ENCODE measurements around the gene RINT1. TPM values are rescaled to one million over a fixed set of nuclear protein-coding genes. Genes with fewer than 3 reads are reported as not detected.

The RINT1 gene
- polyA plus RNA-seq, 6 donors from 2014 or later: 9.0 to 35.4 (median 14.9) TPM

DNA sequence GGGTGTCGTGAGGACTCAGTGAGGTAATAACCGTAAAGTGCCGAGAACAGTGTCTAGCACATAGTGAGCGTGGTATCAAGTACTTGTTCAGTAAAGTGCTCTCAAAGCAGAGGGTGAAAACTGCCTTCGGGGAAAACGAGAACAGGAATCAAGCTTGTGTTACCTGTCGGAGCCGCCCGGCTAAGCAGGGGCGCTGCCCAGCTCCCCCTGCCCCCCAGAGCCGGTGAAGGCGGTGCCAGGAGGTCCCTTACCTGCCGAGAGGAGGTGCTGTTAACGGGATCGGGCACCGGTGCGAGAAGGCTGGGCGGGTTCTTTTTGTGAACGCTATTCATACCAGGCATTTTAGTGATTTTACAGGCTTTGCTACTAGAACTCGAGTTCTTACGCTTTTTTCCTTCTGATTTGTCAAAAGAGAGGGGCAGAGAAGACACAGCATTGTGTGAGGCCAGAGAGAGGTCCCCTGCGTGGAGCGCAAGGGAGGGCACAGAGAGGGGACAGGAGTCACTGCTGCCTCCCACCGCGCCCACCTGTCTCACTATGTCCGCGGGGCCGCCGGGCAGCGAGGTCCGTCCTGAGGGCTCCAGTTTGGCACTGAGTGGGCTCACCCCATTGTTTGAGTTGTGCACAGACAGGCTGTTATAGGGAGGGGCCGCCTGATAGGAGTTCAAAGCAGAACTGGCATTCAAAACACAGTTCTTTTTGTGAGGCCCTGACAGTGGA lies 81.8 kb downstream of the RINT1 start:
- H3K36me3 Mint-ChIP-seq: peaks cover 7 to 12% of the 10 kb centered on the region in 2 donors
- H3K4me1 Mint-ChIP-seq: no peaks in the 10 kb centered on the region
- H3K27ac Mint-ChIP-seq: peak overlapping the region in 2 of 6 donors; percentile 54 to 72
- no peak for ATAC-seq (ENCODE audit: low read depth in 2 of 2)
- no peaks in the 10 kb centered on the region for H3K9me3 Mint-ChIP-seq
- no peaks in the 10 kb centered on the region for H3K27me3 Mint-ChIP-seq
- H3K4me3 Mint-ChIP-seq: no peak overlapping the region
- no peak for DNase-seq

DNA sequence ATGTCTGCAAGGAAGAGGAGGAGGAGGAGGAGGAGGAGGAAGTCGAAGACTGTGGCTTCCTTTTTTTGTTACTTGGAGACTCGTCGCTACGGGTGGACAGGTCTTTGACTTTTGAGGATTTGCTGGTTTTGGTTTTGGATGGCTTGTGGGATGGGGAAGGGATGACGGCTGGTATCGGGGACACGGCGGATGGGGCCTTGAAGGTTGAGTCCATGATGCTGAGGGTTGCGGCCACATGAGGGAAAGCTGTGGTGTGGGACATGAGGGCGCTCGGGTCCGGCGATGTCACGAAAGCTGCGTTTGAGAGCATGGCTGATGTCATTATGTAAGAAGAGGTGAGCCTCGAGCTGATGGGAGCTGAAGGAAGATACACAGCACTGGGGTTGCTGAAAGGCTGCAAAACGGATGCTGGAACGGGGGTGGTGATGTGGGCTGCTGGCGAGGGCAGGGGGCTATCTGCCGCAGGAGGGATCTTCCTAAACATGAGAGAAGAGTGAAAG lies 82.4 kb downstream of the RINT1 start:
- ATAC-seq (ENCODE audit: low read depth in 2 of 2): no peak

More for the DNA sequence above, 82.4 kb downstream of the RINT1 start:
- DNase-seq: no peak
- Mint-ChIP-seq H3K4me3 (no peak overlapping the region), H3K36me3 (peaks cover 7 to 12% of the 10 kb centered on the region in 2 donors), H3K4me1 (no peaks in the 10 kb centered on the region), H3K27ac (peak overlapping the region in 3 of 6 donors; percentile 54 to 75 (median 72)), H3K9me3 (no peaks in the 10 kb centered on the region), H3K27me3 (no peaks in the 10 kb centered on the region)

Other genes with a start within 250 kb of the RINT1 start
- gene SRPK2, start 143.3 kb upstream of the RINT1 start, polyA plus RNA-seq (ENCODE audit: low read depth in 6 of 6): 10 to 100 TPM; 50.6 to 65.5 (median 56.1) TPM
- gene PUS7, start 9.9 kb upstream of the RINT1 start, polyA plus RNA-seq (ENCODE audit: low read depth in 6 of 6): 1 to 10 TPM; 1.9 to 6.0 (median 3.4) TPM
- gene EFCAB10, start 49.3 kb downstream of the RINT1 start, polyA plus RNA-seq (ENCODE audit: low read depth in 6 of 6): under 1 TPM in 1 of 6 donors, not detected in 5; 0.24 TPM